ENCODE results near the gene LIN52.

LIN52 gene

DNA sequence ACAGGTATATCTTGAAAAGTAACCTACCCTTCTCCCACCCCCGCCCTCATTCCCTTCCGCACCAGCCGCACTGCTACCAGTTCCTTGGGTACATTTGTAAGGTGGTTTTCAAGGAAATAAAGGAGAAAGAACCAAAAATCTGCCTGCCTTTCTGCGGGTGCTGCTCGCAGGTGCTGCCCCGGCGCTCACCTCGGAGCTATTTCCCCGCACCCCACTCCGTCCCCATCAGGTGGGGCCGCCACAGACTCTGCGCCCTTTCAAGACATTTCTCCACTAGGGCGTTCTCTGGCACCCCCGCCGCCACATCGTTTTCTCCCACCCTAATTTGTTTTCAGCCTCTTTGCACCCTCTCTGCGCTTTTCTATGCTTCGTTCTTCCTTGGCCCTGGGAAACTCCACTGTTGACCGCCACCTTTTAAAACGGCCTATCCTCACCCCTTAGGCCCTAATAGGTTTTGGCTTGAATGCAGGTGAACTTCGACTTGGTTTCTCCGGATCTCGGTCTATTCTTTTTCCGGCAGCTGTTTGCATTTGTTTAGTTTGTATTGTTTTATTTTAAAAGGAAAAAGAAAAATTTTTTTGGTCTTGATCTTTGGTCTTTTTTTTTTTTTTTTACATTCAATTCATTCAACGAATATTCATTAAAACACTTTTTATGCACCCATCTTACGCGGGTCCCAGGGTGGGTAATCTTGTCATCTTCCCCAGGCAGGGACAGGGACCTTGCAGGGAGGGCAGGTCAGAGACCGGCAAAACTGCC is 157.4 kb downstream of the LIN52 start:
- no peak for TF ChIP-seq FOXP2 (optimal IDR thresholded peaks at IDR 0.05; ENCODE audit: borderline replicate concordance, extremely low read depth, extremely low read length, insufficient read depth)
- TF ChIP-seq TAF1 (IDR thresholded peaks at IDR 0.05; ENCODE audit: borderline replicate concordance, insufficient read depth, low read length), result no peak
- TF ChIP-seq POLR2AphosphoS5 (IDR thresholded peaks at IDR 0.05; ENCODE audit: low read depth, low read length), result no peak
- TF ChIP-seq, protein P1, sequence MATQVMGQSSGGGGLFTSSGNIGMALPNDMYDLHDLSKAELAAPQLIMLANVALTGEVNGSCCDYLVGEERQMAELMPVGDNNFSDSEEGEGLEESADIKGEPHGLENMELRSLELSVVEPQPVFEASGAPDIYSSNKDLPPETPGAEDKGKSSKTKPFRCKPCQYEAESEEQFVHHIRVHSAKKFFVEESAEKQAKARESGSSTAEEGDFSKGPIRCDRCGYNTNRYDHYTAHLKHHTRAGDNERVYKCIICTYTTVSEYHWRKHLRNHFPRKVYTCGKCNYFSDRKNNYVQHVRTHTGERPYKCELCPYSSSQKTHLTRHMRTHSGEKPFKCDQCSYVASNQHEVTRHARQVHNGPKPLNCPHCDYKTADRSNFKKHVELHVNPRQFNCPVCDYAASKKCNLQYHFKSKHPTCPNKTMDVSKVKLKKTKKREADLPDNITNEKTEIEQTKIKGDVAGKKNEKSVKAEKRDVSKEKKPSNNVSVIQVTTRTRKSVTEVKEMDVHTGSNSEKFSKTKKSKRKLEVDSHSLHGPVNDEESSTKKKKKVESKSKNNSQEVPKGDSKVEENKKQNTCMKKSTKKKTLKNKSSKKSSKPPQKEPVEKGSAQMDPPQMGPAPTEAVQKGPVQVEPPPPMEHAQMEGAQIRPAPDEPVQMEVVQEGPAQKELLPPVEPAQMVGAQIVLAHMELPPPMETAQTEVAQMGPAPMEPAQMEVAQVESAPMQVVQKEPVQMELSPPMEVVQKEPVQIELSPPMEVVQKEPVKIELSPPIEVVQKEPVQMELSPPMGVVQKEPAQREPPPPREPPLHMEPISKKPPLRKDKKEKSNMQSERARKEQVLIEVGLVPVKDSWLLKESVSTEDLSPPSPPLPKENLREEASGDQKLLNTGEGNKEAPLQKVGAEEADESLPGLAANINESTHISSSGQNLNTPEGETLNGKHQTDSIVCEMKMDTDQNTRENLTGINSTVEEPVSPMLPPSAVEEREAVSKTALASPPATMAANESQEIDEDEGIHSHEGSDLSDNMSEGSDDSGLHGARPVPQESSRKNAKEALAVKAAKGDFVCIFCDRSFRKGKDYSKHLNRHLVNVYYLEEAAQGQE (IDR thresholded peaks at IDR 0.05; ENCODE audit: insufficient read depth in 1 of 2, low read depth in 2 of 2, low read length in 2 of 2), result no peak
- no peak for TF ChIP-seq SIN3A (IDR thresholded peaks at IDR 0.05; ENCODE audit: borderline replicate concordance, insufficient read depth, low read length)

DNA sequence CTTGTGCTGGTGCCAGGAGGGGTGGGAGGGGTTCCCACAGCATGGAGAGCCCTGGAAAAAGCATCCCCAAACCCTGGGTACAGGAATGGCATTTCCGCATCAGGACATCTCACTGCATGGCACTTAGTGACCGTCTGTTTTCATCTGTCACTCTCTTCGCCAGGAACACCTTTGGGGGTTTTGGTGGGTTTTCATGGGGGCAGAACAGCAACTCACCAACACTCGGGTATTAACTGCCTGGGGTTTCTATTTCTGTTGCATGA is 158.0 kb downstream of the LIN52 start:
- TF ChIP-seq FOXP2 (optimal IDR thresholded peaks at IDR 0.05; ENCODE audit: borderline replicate concordance, extremely low read depth, extremely low read length, insufficient read depth), result no peak

DNA sequence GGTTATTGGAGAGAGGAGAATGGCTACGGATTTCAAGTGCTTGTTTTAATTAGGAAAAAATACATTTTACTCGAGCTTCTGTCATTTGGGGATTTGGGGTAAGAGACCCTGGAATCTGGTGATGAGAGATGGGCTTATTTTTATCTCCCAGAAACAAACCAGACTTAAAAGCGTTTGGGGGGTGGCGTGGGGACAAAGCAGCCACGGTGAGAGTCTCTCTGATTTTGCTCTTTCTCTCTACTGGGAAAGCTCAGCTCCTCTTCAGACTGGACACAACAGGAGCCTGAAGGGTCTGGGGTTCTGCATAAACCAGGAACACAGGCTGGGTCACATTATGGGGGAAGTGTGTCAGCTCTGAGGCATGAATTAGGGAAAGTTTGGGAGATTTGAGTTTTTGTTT is 158.3 kb downstream of the LIN52 start:
- TF ChIP-seq FOXP2 (optimal IDR thresholded peaks at IDR 0.05; ENCODE audit: borderline replicate concordance, extremely low read depth, extremely low read length, insufficient read depth), result no peak
- no peak for TF ChIP-seq TAF1 (IDR thresholded peaks at IDR 0.05; ENCODE audit: borderline replicate concordance, insufficient read depth, low read length)
- TF ChIP-seq SIN3A (IDR thresholded peaks at IDR 0.05; ENCODE audit: borderline replicate concordance, insufficient read depth, low read length), result no peak
- TF ChIP-seq POLR2AphosphoS5 (IDR thresholded peaks at IDR 0.05; ENCODE audit: low read depth, low read length), result no peak
- TF ChIP-seq, protein P1 (IDR thresholded peaks at IDR 0.05; ENCODE audit: insufficient read depth in 1 of 2, low read depth in 2 of 2, low read length in 2 of 2), result no peak

DNA sequence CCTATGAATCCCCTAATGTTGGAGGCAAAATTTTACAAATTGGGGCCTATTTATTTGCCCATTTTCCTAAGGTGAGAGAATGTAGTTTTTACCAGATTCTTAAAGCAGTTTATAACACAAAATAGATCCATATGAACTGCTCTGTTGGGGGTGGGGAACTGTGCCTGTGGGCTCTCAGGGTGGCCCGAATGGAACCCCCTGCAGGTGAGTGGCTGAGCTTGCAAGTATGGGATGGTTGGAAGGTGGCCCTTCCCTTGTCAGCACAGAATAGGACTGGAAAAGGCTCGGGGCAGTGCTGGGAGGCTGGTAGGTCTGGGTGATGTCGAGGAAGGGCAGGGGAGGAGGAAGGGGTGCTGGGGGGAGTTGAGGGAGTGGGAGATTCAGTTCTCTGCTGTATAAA is 159.4 kb downstream of the LIN52 start:
- TF ChIP-seq, protein P1 (IDR thresholded peaks at IDR 0.05; ENCODE audit: insufficient read depth in 1 of 2, low read depth in 2 of 2, low read length in 2 of 2), result no peak
- no peak for TF ChIP-seq TAF1 (IDR thresholded peaks at IDR 0.05; ENCODE audit: borderline replicate concordance, insufficient read depth, low read length)
- no peak for TF ChIP-seq FOXP2 (optimal IDR thresholded peaks at IDR 0.05; ENCODE audit: borderline replicate concordance, extremely low read depth, extremely low read length, insufficient read depth)
- TF ChIP-seq SIN3A (IDR thresholded peaks at IDR 0.05; ENCODE audit: borderline replicate concordance, insufficient read depth, low read length), result no peak
- TF ChIP-seq POLR2AphosphoS5 (IDR thresholded peaks at IDR 0.05; ENCODE audit: low read depth, low read length), result no peak

DNA sequence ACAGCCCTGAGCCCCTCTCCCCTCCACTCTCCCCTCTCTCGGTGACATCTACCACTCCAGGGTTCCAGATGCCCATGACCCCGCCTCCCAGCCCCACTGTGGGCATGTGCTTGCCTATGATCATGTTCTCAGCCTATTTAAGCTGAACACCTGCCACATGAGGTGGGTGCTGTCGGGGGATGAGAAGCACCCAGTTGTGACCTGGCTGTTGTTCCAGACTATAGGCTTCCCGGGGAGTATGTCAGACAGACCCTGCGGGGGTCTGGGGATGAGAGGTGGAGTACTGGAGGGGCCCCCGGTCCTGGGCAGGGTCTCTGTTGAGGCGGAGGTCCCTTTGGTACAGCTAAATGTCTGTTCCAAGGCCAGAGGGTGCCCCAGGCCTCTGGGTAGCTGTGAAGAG is 160.5 kb downstream of the LIN52 start:
- no peak for TF ChIP-seq POLR2AphosphoS5 (IDR thresholded peaks at IDR 0.05; ENCODE audit: low read depth, low read length)
- TF ChIP-seq FOXP2 (optimal IDR thresholded peaks at IDR 0.05; ENCODE audit: borderline replicate concordance, extremely low read depth, extremely low read length, insufficient read depth), result no peak
- no peak for TF ChIP-seq TAF1 (IDR thresholded peaks at IDR 0.05; ENCODE audit: borderline replicate concordance, insufficient read depth, low read length)
- TF ChIP-seq, protein P1 (IDR thresholded peaks at IDR 0.05; ENCODE audit: insufficient read depth in 1 of 2, low read depth in 2 of 2, low read length in 2 of 2), result no peak
